A673 (cell line): Measurements from ENCODE around the gene TMEM114.

Source experiments
- CTCF ChIP-seq: fragments of 300-800, 200-600 bp; sonication (generic); conservative IDR thresholded peaks from 2 replicates; pipeline ENCODE4 v1.5.1; 2017; ENCODE audit warnings: low read depth, mild to moderate bottlenecking, antibody characterized with exemption, low read length, moderate library complexity, mixed read lengths
- EZH2 ChIP-seq: fragments of 200-600 bp; sonication (generic); IDR thresholded peaks from 2 replicates; pipeline ENCODE4 v1.6.1; 2017; ENCODE audit warnings: borderline replicate concordance, low read depth, mild to moderate bottlenecking, mixed read lengths, antibody characterized with exemption, low read length; ENCODE audit not compliant: poor library complexity, severe bottlenecking

- TF ChIP-seq CTCF (no peak), EZH2 (no peak)
Observed at GRCh38 chr16:8630255-8630953, 40.1 kb upstream of the TMEM114 start.
